Tibial nerve (tissue), 4 donors: ENCODE results near the gene RILPL2.

ENCODE experiments used
- CTCF ChIP-seq, 5 experiments: fragments of 200-600 bp in 3 of 5; fragments of 450-650 bp in 2 of 5; sonication (generic) in 3 of 5; IDR thresholded peaks; one replicate each; pipeline ENCODE4 v1.5.1; 2016 to 2019; ENCODE audit warnings: antibody characterized with exemption in 5 of 5, mild to moderate bottlenecking in 3 of 5, moderate library complexity in 2 of 5
- EP300 ChIP-seq, 2 donors: sonication (generic); formaldehyde crosslinking; IDR thresholded peaks; one replicate each; pipeline ENCODE4 v1.6.1; 2017; ENCODE audit warnings: antibody characterized with exemption in 2 of 2, mild to moderate bottlenecking in 1 of 2
- POLR2A ChIP-seq, 2 donors: fragments of 450-650 bp; IDR thresholded peaks; one replicate each; pipeline ENCODE4 v1.6.1; 2017; ENCODE audit warnings: antibody characterized with exemption in 2 of 2, mild to moderate bottlenecking in 2 of 2, moderate library complexity in 2 of 2

GRCh38 chr12:123446333-123446713 is 9.8 kb upstream of the RILPL2 start:
- TF ChIP-seq CTCF (IDR thresholded peaks at IDR 0.05) (no peak), POLR2A (IDR thresholded peaks at IDR 0.05) (no peak), EP300 (IDR thresholded peaks at IDR 0.05) (no peak)
